GM10266 (cell line): ENCODE data around the gene GRAMD1B.
A peak's percentile ranks its signal among the peaks of the same experiment; 100 is the strongest.

Experiments used
- DNase-seq: peaks from one replicate; pipeline ENCODE4 v3.0.0; 2012; ENCODE audit errors: extremely low spot score
- TF ChIP-seq, protein P1 (sequence below): IDR thresholded peaks from 2 replicates; pipeline ENCODE4 v1.5.1; 2012; ENCODE audit warnings: mild to moderate bottlenecking, low read depth; ENCODE audit not compliant: control insufficient read depth, insufficient read depth; ENCODE audit errors: missing control alignments

The GRAMD1B gene

GRCh38 chr11:123472236-123472935, 42.3 kb downstream of the GRAMD1B start:
- TF ChIP-seq, protein P1, sequence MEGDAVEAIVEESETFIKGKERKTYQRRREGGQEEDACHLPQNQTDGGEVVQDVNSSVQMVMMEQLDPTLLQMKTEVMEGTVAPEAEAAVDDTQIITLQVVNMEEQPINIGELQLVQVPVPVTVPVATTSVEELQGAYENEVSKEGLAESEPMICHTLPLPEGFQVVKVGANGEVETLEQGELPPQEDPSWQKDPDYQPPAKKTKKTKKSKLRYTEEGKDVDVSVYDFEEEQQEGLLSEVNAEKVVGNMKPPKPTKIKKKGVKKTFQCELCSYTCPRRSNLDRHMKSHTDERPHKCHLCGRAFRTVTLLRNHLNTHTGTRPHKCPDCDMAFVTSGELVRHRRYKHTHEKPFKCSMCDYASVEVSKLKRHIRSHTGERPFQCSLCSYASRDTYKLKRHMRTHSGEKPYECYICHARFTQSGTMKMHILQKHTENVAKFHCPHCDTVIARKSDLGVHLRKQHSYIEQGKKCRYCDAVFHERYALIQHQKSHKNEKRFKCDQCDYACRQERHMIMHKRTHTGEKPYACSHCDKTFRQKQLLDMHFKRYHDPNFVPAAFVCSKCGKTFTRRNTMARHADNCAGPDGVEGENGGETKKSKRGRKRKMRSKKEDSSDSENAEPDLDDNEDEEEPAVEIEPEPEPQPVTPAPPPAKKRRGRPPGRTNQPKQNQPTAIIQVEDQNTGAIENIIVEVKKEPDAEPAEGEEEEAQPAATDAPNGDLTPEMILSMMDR, result no peak
- DNase-seq, result no peak

GRCh38 chr11:123473941-123474677, 44.0 kb downstream of the GRAMD1B start:
- no peak for DNase-seq
- TF ChIP-seq, protein P1, result no peak

DNA sequence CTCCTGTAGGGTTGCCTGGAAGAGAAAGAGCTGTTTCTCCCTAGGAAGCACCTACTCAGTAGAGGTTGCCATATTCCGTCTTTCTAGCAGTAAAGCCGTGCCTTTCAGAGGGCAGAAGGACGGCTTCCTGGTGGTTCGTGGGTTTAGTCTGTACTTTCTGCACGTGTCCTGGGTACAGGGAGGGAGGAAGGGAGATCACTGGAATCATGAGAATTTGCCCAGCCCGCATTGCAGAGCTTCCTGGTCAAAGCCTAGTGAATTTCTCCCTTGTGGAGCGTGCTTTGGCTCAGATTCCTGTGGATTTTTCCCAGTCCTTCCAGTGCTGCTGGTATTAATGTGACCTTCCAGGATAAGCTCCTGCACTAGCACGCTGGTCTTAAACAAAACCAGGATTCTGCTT, 44.9 kb downstream of the GRAMD1B start:
- no peak for DNase-seq
- TF ChIP-seq, protein P1, result no peak

- TF ChIP-seq, protein P1, result peak; percentile 18
- no peak for DNase-seq
Measured at GRCh38 chr11:123475469-123475868, 45.4 kb downstream of the GRAMD1B start.

- TF ChIP-seq, protein P1, result no peak
Measured at GRCh38 chr11:123477205-123477907, 47.3 kb downstream of the GRAMD1B start.

DNA sequence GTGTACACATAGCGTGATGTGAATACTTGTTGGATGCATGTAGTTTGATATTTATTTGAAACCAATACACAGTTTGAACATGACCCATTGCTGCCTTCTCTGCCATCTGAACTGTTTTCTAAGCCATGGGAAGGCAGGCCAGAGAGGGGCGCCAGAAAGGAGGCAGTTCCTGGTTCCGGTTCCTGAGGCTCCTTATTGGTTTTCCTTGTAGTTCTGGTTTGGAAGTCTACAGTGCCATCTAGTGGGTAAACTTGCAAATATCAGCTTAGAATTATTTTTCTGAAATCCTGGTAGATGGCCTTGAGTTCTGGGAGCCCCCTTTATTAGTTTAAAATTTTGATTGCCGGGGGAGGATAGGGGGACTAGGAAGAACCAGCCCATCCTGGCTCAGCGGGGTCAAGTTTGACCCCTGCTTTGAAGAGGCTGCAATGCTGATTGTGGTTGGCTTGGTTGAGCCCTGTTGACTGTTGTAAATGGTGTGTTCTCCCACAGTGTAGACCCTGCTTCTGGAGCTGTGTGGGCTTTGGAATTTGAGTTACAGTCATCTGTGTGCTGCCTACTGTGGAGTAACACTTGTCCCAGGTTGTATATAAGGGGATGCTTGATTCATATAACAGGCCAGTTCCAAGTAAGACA, 48.4 kb downstream of the GRAMD1B start:
- peak; percentile 47 for DNase-seq
- TF ChIP-seq, protein P1, result peak; percentile 67

More at GRCh38 chr11:123477205-123477907, 47.3 kb downstream of the GRAMD1B start:
- no peak for DNase-seq
